Panc1 (cell line): ENCODE results near the gene NACA. TPM values are rescaled to one million over a fixed set of nuclear protein-coding genes. Genes with fewer than 3 reads are reported as not detected.

Experiments
- ATAC-seq: fragments of 200-7000 bp; cut with Tn5 transposase; 2 replicates; pipeline ENCODE4 v1.9.1; 2020; ENCODE audit warnings: mild to moderate bottlenecking, moderate library complexity
- BruUV-seq: library from RNA; stranded (reverse); fragments of 400-500 nt; replicated peaks from 2 replicates; lab custom pipeline; 2021; lab: Mats Ljungman, UMichigan
- CTCF ChIA-PET: fragments of 300-600 bp; sonication (Branson Sonifier 250); formaldehyde crosslinking; loops from one replicate; lab custom pipeline; 2022; ENCODE audit warnings: antibody characterized with exemption; lab: Charles Lee
- POLR2A ChIA-PET: fragments of 300-600 bp; sonication (Branson Sonifier 250); formaldehyde crosslinking; loops from one replicate; lab custom pipeline; 2022; ENCODE audit warnings: antibody characterized with exemption; lab: Charles Lee
- DNase-seq: peaks from one replicate; pipeline ENCODE4 v3.0.0-alpha.2; 2010; ENCODE audit warnings: low read depth, low spot score
- H3K27ac ChIP-seq: 2 replicates; pipeline ENCODE4 v1.5.1; 2011; ENCODE audit warnings: mild to moderate bottlenecking, low read length, inconsistent platforms
- H3K27me3 ChIP-seq: fragments of 200-500 bp; sonication (Bioruptor generic); 2 replicates; pipeline ENCODE4 v1.6.0; 2014; ENCODE audit warnings: low read length, inconsistent platforms; ENCODE audit not compliant: control insufficient read depth, insufficient read depth
- H3K36me3 ChIP-seq: fragments of 200-500 bp; sonication (Bioruptor generic); 2 replicates; pipeline ENCODE4 v1.5.1; 2014; ENCODE audit warnings: inconsistent platforms, mild to moderate bottlenecking, low read length, moderate library complexity; ENCODE audit not compliant: control insufficient read depth, insufficient read depth
- H3K4me1 ChIP-seq: 2 replicates; pipeline ENCODE4 v1.5.1; 2011; ENCODE audit warnings: inconsistent platforms, mild to moderate bottlenecking, low read length, moderate library complexity; ENCODE audit not compliant: control insufficient read depth, insufficient read depth
- H3K4me3 ChIP-seq, 2 experiments: 2 replicates each; pipeline ENCODE4 v1.5.1; 2011 to 2012; ENCODE audit warnings: low read depth in 2 of 2, low read length in 2 of 2, mild to moderate bottlenecking in 2 of 2, inconsistent platforms in 1 of 2, moderate library complexity in 1 of 2
- H3K9me3 ChIP-seq: fragments of 200-500 bp; sonication (Bioruptor generic); 2 replicates; pipeline ENCODE4 v1.5.1; 2014; ENCODE audit warnings: low read depth, mild to moderate bottlenecking, inconsistent platforms, low read length, moderate library complexity; ENCODE audit not compliant: control insufficient read depth, insufficient read depth
- CTCF ChIP-seq: fragments of 450-650 bp; IDR thresholded peaks from 2 replicates; pipeline ENCODE4 v1.5.1; 2017; ENCODE audit warnings: mild to moderate bottlenecking
- POLR2AphosphoS5 ChIP-seq: IDR thresholded peaks from 2 replicates; pipeline ENCODE4 v1.6.1; 2012; ENCODE audit warnings: mild to moderate bottlenecking, low read depth, low read length, moderate library complexity
- REST ChIP-seq, 2 experiments: IDR thresholded peaks; 2 replicates each; pipeline ENCODE4 v1.6.1; 2011 to 2012; ENCODE audit warnings: low read depth in 2 of 2, control low read depth in 1 of 2, low read length in 1 of 2, mild to moderate bottlenecking in 1 of 2, moderate library complexity in 1 of 2; ENCODE audit not compliant: insufficient read depth in 1 of 2
- SIN3A ChIP-seq: IDR thresholded peaks from 2 replicates; pipeline ENCODE4 v1.6.1; 2012; ENCODE audit warnings: low read depth, mild to moderate bottlenecking, low read length, moderate library complexity, borderline replicate concordance; ENCODE audit not compliant: insufficient read depth
- TCF7L2 ChIP-seq: IDR thresholded peaks from 2 replicates; pipeline ENCODE4 v1.6.1; 2011; ENCODE audit warnings: mild to moderate bottlenecking, low read depth, low read length, inconsistent platforms
- in situ Hi-C: cut with HindIII; loops from 2 replicates; pipeline ENCODE4 v1.10.0; 2016; ENCODE audit warnings: low sequenced_read_pairs, low pct_unique_long_range_greater_than_20kb
- intact Hi-C: fragments of 100-400 bp; cut with micrococcal nuclease; formaldehyde crosslinking; loops from one replicate; pipeline ENCODE4 v1.10.0; 2022; ENCODE audit not compliant: unreplicated experiment
- total RNA-seq: library from RNA; stranded (reverse); gene quantifications from one replicate; pipeline ENCODE4 v1.2.1, GENCODE V29; 2021; ENCODE audit not compliant: unreplicated experiment

NACA gene
- total RNA-seq, 1 experiment from 2014 or later: 716 TPM

GRCh38 chr12:56718636-56719035 is 6.5 kb downstream of the NACA start:
- Histone ChIP-seq H3K4me1 (peaks cover 56% of the 10 kb centered on the region), H3K27me3 (no peaks in the 10 kb centered on the region), H3K36me3 (peaks cover 36% of the 10 kb centered on the region), H3K27ac (no peak overlapping the region), H3K9me3 (no peaks in the 10 kb centered on the region), H3K4me3 (no peak overlapping the region)
- intact Hi-C loops (no loop called here), in situ Hi-C loops (no loop called here)
- DNase-seq: no peak
- ChIA-PET POLR2A (interaction anchor here (0.5 to 1.8 kb wide), 4 partner anchors 23 to 202 kb away, joined by 3 to 9 read pairs (median 5); partner anchors contain the start of gene PTGES3), CTCF (no interaction called here)
- no TSS peak for BruUV-seq
- ATAC-seq: peak; percentile 15; the same call in 1 of the 2 replicates
- TF ChIP-seq TCF7L2 (no peak), REST (IDR thresholded peaks at IDR 0.05; ENCODE audit: insufficient read depth in 1 of 2, low read depth in 2 of 2, low read length in 1 of 2) (no peak)

- ATAC-seq: no peak
- BruUV-seq: no TSS peak
- no peak overlapping the region for H3K27ac ChIP-seq
- TF ChIP-seq TCF7L2: no peak
- TF ChIP-seq SIN3A: no peak
- no peak for TF ChIP-seq REST (IDR thresholded peaks at IDR 0.05; ENCODE audit: insufficient read depth in 1 of 2, low read depth in 2 of 2, low read length in 1 of 2)
- TF ChIP-seq POLR2AphosphoS5: no peak
- TF ChIP-seq CTCF: no peak
- no peaks in the 10 kb centered on the region for H3K9me3 ChIP-seq
- no peaks in the 10 kb centered on the region for H3K27me3 ChIP-seq
- intact Hi-C loops: no loop called here
- in situ Hi-C loops: no loop called here
- peaks cover 53% of the 10 kb centered on the region for H3K4me1 ChIP-seq
- H3K36me3 ChIP-seq: peaks cover 36% of the 10 kb centered on the region
- POLR2A ChIA-PET: interaction anchor here (0.5 to 1.8 kb wide), 4 partner anchors 23 to 202 kb away, joined by 3 to 9 read pairs (median 5); partner anchors contain the start of gene PTGES3
- no peak for DNase-seq
- H3K4me3 ChIP-seq: no peak overlapping the region
- CTCF ChIA-PET: interaction anchor here (0.6 kb wide), 1 partner anchor 1725 kb away, joined by 3 read pairs; no protein-coding TSS in a partner anchor
Measured at GRCh38 chr12:56718149-56718548, 7.0 kb downstream of the NACA start.
